Measurements from ENCODE around the gene FIBCD1. TPM values are rescaled to one million over a fixed set of nuclear protein-coding genes. Genes with fewer than 3 reads are reported as not detected.

FIBCD1 gene
- total and polyA plus RNA-seq, 3 experiments from 2014 or later: not detected

DNA sequence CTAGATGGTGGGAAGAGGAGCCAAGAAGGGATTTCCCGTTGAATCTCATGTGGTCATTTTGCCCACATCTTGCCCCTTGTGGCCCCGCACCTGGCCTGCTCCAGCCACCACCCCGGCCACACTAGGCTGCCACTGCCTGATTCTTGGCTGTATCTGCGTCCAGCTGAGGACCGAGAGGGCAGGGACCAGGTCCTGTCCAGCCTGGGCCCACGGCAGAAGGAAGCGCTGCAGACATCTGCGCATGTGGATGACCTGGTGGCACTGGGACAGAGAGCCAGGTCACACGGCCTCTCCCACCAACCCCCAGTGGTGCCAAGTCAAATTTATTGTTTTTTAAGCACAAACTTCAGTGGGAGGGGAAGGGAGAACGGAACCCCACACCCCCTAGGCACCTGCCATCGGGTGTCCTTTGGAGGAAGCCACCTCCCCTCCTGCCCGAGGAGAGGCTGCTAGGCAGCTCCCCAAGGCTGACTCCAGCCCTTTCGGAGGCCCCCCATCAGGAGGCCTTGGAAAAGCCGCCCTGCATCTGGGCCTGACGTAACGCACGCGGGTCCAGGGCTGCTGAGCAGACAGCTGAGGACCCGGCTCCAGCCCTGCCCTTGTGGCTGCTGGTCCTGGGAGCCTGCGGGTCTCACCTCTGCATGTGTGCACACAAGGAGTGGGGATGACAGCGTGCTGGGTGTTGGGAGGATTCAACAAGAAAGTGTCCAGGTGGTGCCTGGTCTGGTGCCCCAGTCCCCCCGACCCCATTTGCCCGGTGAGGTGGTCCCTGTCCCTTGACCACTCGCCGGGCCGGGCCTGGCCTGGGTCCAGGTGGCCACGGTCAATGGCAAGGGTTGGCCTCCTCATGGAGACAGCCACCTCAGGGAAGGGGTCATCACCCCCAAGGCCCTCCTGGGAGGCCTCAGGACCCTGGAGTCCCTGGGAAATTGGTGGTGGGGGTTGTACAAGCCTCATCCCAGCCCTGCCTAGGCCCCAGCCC is 36.6 kb downstream of the FIBCD1 start:
- Mint-ChIP-seq H3K4me3 (no peak overlapping the region), H3K36me3 (no peaks in the 10 kb centered on the region), H3K4me1 (no peaks in the 10 kb centered on the region), H3K27me3 (no peaks in the 10 kb centered on the region), H3K9me3 (no peaks in the 10 kb centered on the region), H3K27ac (no peak overlapping the region)
- Histone ChIP-seq H3K27me3 (ENCODE audit: insufficient read depth, low read length, poor library complexity, severe bottlenecking) (peaks cover 60% of the 10 kb centered on the region), H3K4me1 (ENCODE audit: insufficient read depth, low read length) (no peaks in the 10 kb centered on the region), H3K4me3 (ENCODE audit: low read length) (no peak overlapping the region), H3K9me3 (ENCODE audit: low read length) (no peaks in the 10 kb centered on the region), H3K36me3 (ENCODE audit: insufficient read depth, low read length) (no peaks in the 10 kb centered on the region), H3K27ac (ENCODE audit: low read depth, low read length) (no peak overlapping the region)
- ChIA-PET POLR2A (no interaction called here), CTCF (no interaction called here)
- DNase-seq: no peak

DNA sequence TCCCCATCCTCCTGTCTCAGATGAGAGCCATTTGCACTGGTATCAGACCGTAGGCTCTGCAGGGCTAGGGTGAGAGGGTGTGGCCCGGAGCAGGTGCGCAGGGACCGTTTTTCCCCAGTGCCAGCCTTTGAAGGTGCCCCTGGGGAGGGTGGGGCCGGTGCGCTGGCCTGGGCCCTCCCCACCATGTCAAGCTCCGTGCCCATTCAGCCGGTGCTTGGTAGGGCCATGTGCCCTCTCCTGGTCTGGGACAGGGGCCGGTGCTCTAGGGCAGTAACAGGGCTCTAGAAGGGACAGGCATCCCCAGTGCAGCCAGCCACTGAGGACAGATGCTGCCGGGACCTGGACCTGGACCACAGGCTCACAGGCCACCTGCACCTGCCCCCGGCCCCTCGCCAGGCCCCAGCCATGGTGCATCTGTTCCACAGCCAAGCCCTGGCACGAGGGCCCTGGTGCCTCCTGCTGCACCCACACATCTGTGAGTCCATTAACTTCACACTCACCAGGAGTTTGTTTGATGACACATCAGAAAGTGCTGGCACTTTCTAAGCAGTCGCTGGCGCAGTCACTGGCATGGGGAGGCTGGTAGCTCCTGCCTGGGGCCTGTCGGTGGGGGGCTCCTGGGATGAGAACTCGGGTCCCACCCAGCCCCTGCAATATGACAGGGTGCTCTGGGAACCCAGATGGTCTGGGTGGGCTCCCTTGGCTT is 37.4 kb downstream of the FIBCD1 start:
- Histone ChIP-seq H3K36me3 (ENCODE audit: insufficient read depth, low read length) (no peaks in the 10 kb centered on the region), H3K4me3 (ENCODE audit: low read length) (no peak overlapping the region), H3K27ac (ENCODE audit: low read depth, low read length) (no peak overlapping the region), H3K4me1 (ENCODE audit: insufficient read depth, low read length) (no peaks in the 10 kb centered on the region), H3K9me3 (ENCODE audit: low read length) (no peaks in the 10 kb centered on the region), H3K27me3 (ENCODE audit: insufficient read depth, low read length, poor library complexity, severe bottlenecking) (peaks cover 55% of the 10 kb centered on the region)
- H3K27me3 Mint-ChIP-seq: no peaks in the 10 kb centered on the region
- no peak for DNase-seq
- H3K36me3 Mint-ChIP-seq: no peaks in the 10 kb centered on the region
- H3K27ac Mint-ChIP-seq: no peak overlapping the region
- no peak overlapping the region for H3K4me3 Mint-ChIP-seq
- CTCF ChIA-PET: no interaction called here
- H3K9me3 Mint-ChIP-seq: no peaks in the 10 kb centered on the region
- POLR2A ChIA-PET: no interaction called here
- H3K4me1 Mint-ChIP-seq: no peaks in the 10 kb centered on the region

DNA sequence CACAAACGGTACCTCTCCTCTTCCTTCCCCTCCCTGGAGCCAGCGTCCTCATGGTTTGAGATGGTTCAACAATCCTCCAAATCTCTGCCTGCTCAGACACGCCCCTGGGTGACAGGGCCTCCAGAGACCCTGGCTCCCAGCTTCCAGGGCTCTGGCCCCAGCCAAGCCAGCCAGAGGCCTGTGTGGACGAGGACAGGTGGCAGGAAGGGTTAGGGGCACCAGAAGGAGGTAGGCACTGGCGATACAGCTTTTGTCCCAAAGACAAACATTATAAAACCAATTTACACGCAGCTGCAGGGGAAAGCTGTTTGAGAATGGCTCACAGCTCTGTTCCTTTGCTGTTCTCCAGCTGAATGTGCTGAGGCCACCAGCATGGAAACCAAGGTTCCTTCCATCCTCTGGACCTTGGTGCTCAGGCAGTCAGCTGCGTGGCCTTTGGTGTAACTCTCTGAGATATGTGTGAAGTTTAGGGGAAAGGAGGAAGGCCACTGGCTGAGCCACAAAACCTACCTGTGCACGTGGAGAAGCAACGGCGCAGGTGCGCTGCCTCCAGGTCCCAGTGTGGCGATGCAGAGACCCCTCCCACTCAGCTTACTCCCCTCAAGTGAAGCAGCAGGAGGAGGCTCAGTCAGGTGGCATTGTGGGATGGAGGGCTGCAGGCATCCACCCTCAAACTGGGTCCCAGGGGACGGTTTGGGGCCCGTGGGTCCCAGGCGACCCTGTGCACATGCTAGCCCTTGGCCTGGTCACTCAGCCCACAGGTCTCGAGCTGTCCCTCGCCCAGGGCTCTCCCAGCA is 38.1 kb downstream of the FIBCD1 start:
- H3K27me3 Mint-ChIP-seq: no peaks in the 10 kb centered on the region
- no peaks in the 10 kb centered on the region for H3K36me3 Mint-ChIP-seq
- ChIA-PET POLR2A (no interaction called here), CTCF (no interaction called here)
- H3K9me3 Mint-ChIP-seq: no peaks in the 10 kb centered on the region
- H3K4me3 Mint-ChIP-seq: peak overlapping the region in 1 of 7 donors; percentile 30
- Histone ChIP-seq H3K36me3 (ENCODE audit: insufficient read depth, low read length) (no peaks in the 10 kb centered on the region), H3K4me3 (ENCODE audit: low read length) (no peak overlapping the region), H3K4me1 (ENCODE audit: insufficient read depth, low read length) (no peaks in the 10 kb centered on the region), H3K27me3 (ENCODE audit: insufficient read depth, low read length, poor library complexity, severe bottlenecking) (peaks cover 49% of the 10 kb centered on the region), H3K27ac (ENCODE audit: low read depth, low read length) (no peak overlapping the region), H3K9me3 (ENCODE audit: low read length) (no peaks in the 10 kb centered on the region)
- no peaks in the 10 kb centered on the region for H3K4me1 Mint-ChIP-seq
- no peak overlapping the region for H3K27ac Mint-ChIP-seq
- no peak for DNase-seq

DNA sequence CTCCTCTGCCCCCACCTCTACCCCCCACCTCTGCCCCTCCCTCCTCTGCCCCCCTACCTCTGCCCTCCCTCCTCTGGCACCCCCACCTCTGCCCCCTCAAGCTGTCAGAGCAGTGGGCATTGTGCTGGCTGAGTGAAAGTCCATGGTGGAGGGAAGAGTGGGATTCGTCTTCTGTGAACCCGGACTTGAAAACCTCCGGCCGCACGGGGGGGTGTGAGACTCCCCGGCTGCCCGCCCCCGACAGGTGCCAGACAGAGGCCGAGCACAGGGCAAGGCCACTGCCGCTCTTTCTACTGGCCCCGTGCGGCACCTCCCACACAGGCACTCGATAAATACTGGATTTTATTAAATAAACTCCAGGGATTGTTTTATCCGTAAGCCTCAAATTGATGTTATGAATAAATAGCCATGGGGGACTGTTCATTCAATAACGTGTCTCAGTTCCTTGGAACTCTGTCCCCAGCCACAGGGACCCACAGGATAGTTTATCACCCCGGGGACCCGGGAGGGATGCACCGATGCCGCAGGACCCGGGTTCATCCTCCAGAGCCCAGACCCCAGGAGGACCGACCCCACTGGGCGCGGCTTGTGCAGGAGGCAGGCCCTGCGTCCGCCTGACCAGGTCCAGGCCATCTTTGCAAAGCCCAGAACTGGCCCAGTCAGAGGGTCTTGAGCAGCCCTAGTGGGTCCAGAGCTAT is 39.8 kb downstream of the FIBCD1 start:
- POLR2A ChIA-PET: no interaction called here

DNA sequence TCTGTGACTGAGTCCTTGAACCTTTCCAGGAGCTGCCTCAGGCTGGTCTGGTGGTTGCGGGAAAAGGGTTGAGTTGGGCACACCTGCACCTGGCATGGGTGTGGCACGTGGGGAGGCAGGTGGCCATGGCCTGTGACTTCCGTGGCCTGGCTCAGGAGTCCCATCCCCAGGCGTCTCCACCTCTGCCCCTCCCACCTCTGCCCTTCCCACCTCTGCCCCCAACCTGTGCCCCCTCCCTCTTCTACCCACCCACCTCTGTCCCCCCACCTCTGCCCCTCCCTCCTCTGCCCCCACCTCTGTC is 40.5 kb downstream of the FIBCD1 start:
- Histone ChIP-seq H3K9me3 (ENCODE audit: low read length) (no peaks in the 10 kb centered on the region), H3K27me3 (ENCODE audit: insufficient read depth, low read length, poor library complexity, severe bottlenecking) (peaks cover 27% of the 10 kb centered on the region), H3K4me1 (ENCODE audit: insufficient read depth, low read length) (no peaks in the 10 kb centered on the region), H3K4me3 (ENCODE audit: low read length) (no peak overlapping the region), H3K27ac (ENCODE audit: low read depth, low read length) (no peak overlapping the region), H3K36me3 (ENCODE audit: insufficient read depth, low read length) (no peaks in the 10 kb centered on the region)
- Mint-ChIP-seq H3K4me1 (no peaks in the 10 kb centered on the region), H3K27ac (no peak overlapping the region), H3K27me3 (no peaks in the 10 kb centered on the region), H3K9me3 (no peaks in the 10 kb centered on the region), H3K36me3 (no peaks in the 10 kb centered on the region), H3K4me3 (no peak overlapping the region)
- ChIA-PET CTCF (no interaction called here), POLR2A (no interaction called here)
- no peak for DNase-seq

More for the DNA sequence above, 39.8 kb downstream of the FIBCD1 start:
- Mint-ChIP-seq H3K4me1 (no peaks in the 10 kb centered on the region), H3K36me3 (no peaks in the 10 kb centered on the region), H3K27me3 (no peaks in the 10 kb centered on the region), H3K27ac (no peak overlapping the region), H3K9me3 (no peaks in the 10 kb centered on the region), H3K4me3 (no peak overlapping the region)
- Histone ChIP-seq H3K27ac (ENCODE audit: low read depth, low read length) (no peak overlapping the region), H3K36me3 (ENCODE audit: insufficient read depth, low read length) (no peaks in the 10 kb centered on the region), H3K4me1 (ENCODE audit: insufficient read depth, low read length) (no peaks in the 10 kb centered on the region), H3K27me3 (ENCODE audit: insufficient read depth, low read length, poor library complexity, severe bottlenecking) (peaks cover 32% of the 10 kb centered on the region), H3K4me3 (ENCODE audit: low read length) (no peak overlapping the region), H3K9me3 (ENCODE audit: low read length) (no peaks in the 10 kb centered on the region)
- CTCF ChIA-PET: no interaction called here
- DNase-seq: no peak

DNA sequence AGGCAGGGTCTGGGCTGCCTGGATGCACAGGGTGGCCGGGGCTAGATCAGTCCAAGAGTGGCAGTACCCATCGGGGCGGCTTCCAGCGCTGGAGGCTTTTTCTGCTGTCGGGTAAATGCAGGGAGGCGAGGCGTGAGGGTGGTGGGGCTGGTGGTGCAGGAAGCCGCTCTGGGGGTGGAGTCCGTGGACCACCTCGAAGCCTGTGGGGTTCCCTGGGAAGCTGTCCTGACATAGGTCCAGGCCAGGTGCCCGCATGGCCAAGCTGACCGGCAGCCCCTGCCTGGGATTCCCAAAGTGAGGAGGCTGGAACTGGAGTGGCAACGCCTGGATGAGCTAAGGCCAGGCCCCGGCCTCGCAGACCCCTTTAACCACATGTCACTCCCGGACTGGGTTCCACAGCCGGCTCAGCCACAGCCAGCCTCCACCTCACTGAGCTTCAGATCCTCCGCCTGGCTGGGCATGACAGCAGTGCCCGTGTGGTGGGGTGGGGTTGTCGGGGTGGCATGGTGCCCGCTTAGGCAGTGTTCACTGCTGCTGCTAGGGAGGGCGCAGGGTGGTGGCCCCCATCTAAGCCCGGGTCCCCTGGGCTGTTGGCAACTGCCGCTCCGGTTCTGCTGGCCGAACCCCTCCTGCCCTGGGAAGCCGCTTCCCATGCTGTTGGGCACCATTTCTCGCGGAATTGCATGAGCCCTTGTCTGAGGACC is 41.0 kb downstream of the FIBCD1 start:
- DNase-seq: no peak
- POLR2A ChIA-PET: no interaction called here
- peaks cover 0 to 2% (median 0%) of the 10 kb centered on the region in 3 donors for H3K36me3 Mint-ChIP-seq
- H3K4me1 Mint-ChIP-seq: no peaks in the 10 kb centered on the region
- no peak overlapping the region for H3K4me3 Mint-ChIP-seq
- H3K27me3 Mint-ChIP-seq: no peaks in the 10 kb centered on the region
- CTCF ChIA-PET: no interaction called here
- no peak overlapping the region for H3K4me3 ChIP-seq (ENCODE audit: low read length)
- H3K9me3 Mint-ChIP-seq: no peaks in the 10 kb centered on the region
- H3K27ac Mint-ChIP-seq: no peak overlapping the region
- H3K36me3 ChIP-seq (ENCODE audit: insufficient read depth, low read length): no peaks in the 10 kb centered on the region
- H3K27ac ChIP-seq (ENCODE audit: low read depth, low read length): no peak overlapping the region
- H3K9me3 ChIP-seq (ENCODE audit: low read length): no peaks in the 10 kb centered on the region
- no peaks in the 10 kb centered on the region for H3K4me1 ChIP-seq (ENCODE audit: insufficient read depth, low read length)
- peaks cover 26% of the 10 kb centered on the region for H3K27me3 ChIP-seq (ENCODE audit: insufficient read depth, low read length, poor library complexity, severe bottlenecking)

DNA sequence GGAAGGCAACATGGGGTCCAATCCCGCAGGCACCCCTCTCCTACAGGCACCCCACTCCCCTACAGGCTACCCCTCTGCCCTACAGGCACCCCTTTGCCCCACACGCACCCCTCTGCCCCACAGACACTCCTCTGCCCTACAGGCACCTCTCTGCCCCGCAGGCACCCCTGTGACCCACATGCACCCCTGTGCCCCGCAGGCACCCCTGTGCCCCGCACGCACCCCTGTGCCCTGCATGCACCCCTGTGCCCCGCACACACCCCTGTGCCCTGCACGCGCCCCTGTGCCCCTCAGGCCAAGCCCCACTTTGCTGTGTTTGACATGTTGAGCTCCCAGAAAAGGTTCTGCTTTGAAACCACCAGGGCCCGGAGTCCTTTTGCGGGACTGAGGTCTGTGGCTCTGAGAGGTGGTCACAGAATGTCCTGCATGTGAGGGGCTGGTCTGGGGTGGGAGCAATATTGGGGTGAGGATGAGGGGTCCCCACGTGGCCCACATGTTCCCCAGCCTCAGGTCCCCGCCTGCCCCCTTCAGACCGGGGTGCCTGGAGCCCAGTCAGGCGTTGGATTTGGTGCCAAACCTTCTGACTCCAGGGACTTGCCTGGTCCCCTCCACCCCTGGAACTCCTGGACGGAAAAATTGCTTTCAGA is 41.8 kb downstream of the FIBCD1 start:
- POLR2A ChIA-PET: no interaction called here
- H3K4me1 ChIP-seq (ENCODE audit: insufficient read depth, low read length): no peaks in the 10 kb centered on the region
- CTCF ChIA-PET: no interaction called here
- DNase-seq: no peak
- H3K36me3 ChIP-seq (ENCODE audit: insufficient read depth, low read length): no peaks in the 10 kb centered on the region
- H3K27ac ChIP-seq (ENCODE audit: low read depth, low read length): no peak overlapping the region
- no peaks in the 10 kb centered on the region for H3K9me3 ChIP-seq (ENCODE audit: low read length)
- no peaks in the 10 kb centered on the region for H3K4me1 Mint-ChIP-seq
- no peaks in the 10 kb centered on the region for H3K27me3 Mint-ChIP-seq
- no peak overlapping the region for H3K4me3 ChIP-seq (ENCODE audit: low read length)
- peaks cover 0 to 9% (median 0%) of the 10 kb centered on the region in 3 donors for H3K36me3 Mint-ChIP-seq
- H3K4me3 Mint-ChIP-seq: peak overlapping the region in 1 of 7 donors; percentile 27
- no peak overlapping the region for H3K27ac Mint-ChIP-seq
- H3K27me3 ChIP-seq (ENCODE audit: insufficient read depth, low read length, poor library complexity, severe bottlenecking): peaks cover 23% of the 10 kb centered on the region
- no peaks in the 10 kb centered on the region for H3K9me3 Mint-ChIP-seq
